Gastrocnemius medialis (tissue), 4 donors: ENCODE measurements around the gene GNG3.

Source experiments
- CTCF ChIP-seq, 5 experiments: fragments of 450-650 bp in 3 of 5; fragments of 200-600 bp in 2 of 5; sonication (generic) in 2 of 5; IDR thresholded peaks in 4 of 5; conservative IDR thresholded peaks in 1 of 5; 1 replicate in 4 of 5; 2 replicates in 1 of 5; pipeline ENCODE4 v1.5.1; 2016 to 2019; ENCODE audit warnings: antibody characterized with exemption in 5 of 5, mild to moderate bottlenecking in 3 of 5, moderate library complexity in 3 of 5
- POLR2A ChIP-seq, 2 donors: fragments of 450-650 bp; IDR thresholded peaks; one replicate each; pipeline ENCODE4 v1.6.1; 2017; ENCODE audit warnings: antibody characterized with exemption in 2 of 2, mild to moderate bottlenecking in 2 of 2, moderate library complexity in 2 of 2

- TF ChIP-seq CTCF (IDR thresholded peaks at IDR 0.05 in 4 of 5, conservative IDR thresholded peaks at IDR 0.05 in 1 of 5) (no peak), POLR2A (IDR thresholded peaks at IDR 0.05) (no peak)
Observed at GRCh38 chr11:62712861-62713260, 5.4 kb downstream of the GNG3 start.
